GM12874 (cell line): ENCODE measurements around the gene SLIT1.

ENCODE experiments used
- TF ChIP-seq, protein P1 (sequence below): IDR thresholded peaks from 2 replicates; pipeline ENCODE4 v1.5.1; 2011; ENCODE audit warnings: low read depth, mild to moderate bottlenecking, control low read depth, low read length, moderate library complexity; ENCODE audit not compliant: insufficient read depth

Gene SLIT1

DNA sequence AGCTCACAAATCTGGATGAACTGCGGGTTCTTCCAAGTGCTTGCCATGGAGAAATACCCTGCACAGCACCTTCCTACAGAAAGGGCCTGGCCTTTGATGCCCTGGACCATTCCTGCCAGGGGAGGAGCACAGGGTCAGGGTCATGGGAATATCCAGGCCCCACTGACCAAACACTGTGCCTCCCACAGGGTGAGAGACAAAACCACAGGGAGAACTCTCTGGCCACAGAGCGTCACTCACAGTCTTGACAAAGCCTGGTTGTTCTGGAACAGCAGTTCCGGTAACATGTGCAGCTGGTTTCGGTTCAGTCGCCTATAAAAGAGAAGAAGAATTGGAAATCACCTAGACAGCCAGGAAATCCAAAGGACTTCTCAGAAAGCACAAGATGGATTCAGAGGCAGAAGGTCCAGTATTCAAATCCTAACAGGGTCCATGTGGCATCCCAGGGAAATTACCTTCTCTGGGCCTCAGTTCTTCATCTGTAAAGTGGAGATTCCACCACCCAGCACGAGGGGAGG, 28.1 kb downstream of the SLIT1 start:
- TF ChIP-seq, protein P1, sequence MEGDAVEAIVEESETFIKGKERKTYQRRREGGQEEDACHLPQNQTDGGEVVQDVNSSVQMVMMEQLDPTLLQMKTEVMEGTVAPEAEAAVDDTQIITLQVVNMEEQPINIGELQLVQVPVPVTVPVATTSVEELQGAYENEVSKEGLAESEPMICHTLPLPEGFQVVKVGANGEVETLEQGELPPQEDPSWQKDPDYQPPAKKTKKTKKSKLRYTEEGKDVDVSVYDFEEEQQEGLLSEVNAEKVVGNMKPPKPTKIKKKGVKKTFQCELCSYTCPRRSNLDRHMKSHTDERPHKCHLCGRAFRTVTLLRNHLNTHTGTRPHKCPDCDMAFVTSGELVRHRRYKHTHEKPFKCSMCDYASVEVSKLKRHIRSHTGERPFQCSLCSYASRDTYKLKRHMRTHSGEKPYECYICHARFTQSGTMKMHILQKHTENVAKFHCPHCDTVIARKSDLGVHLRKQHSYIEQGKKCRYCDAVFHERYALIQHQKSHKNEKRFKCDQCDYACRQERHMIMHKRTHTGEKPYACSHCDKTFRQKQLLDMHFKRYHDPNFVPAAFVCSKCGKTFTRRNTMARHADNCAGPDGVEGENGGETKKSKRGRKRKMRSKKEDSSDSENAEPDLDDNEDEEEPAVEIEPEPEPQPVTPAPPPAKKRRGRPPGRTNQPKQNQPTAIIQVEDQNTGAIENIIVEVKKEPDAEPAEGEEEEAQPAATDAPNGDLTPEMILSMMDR = no peak

DNA sequence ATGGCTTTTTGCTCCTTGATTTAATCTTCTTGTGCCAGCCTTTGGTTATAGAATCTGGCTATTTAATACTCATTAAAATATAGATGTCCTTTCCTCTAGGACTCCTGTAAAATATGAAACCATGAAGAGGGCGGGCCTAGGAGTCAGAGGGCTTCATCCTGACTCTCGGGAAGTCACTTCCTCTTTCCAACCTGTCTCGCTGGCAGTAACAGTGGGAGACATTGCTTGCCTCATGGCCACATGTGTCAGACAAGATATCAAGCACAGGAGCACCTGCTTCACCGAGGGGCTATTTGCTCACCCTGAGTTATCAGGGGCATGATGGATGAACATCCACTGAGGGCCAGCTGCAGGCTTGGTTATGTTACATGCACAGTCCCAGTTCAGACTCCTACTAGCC, 31.0 kb downstream of the SLIT1 start:
- TF ChIP-seq, protein P1 = no peak

DNA sequence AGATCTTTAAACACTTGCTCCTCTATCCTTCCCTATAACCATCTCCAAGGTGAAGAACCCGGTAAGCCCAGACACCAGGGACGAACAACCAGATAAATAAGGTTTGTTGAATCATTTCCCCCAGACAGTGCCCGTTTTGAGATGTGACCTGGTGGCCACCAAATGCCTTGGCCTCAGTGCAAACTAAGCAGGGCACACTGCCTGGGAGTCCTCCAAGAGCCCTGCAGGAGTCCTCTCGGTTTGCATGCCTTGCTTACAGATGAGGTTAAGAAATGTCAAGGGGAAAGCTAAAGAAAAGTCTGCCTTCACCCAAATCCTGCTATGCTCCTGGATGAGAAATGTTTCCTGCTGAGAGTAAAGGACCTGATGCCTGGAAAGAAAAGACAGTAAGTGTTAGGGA, 31.6 kb downstream of the SLIT1 start:
- TF ChIP-seq, protein P1 = no peak

DNA sequence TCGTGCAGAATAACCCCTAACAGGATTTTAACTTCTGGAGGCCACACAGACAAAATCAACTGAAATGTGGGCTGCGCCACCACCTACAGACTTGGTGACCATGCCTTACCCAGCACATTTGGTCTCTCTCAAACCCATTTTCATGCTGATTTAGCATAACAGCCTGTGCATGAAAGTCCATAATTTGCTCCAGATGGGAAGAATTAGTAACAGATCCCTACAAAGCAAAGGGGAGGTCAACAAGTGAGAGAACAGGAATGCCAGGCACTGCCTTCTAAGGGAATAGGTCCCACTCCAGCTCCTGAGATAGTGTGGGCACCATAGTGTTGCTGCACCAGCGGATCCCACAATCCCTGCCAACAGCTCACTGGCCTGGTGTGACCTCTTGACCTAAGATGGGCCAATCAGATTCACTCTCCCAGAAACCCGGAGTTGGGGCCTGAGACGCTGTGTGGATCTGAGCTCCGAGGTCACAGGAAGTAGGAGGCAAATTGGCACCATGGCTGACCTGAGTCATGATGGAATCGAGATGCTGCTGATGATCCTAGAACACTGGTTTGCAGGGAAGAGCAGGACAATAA, 32.4 kb downstream of the SLIT1 start:
- TF ChIP-seq, protein P1 = no peak

DNA sequence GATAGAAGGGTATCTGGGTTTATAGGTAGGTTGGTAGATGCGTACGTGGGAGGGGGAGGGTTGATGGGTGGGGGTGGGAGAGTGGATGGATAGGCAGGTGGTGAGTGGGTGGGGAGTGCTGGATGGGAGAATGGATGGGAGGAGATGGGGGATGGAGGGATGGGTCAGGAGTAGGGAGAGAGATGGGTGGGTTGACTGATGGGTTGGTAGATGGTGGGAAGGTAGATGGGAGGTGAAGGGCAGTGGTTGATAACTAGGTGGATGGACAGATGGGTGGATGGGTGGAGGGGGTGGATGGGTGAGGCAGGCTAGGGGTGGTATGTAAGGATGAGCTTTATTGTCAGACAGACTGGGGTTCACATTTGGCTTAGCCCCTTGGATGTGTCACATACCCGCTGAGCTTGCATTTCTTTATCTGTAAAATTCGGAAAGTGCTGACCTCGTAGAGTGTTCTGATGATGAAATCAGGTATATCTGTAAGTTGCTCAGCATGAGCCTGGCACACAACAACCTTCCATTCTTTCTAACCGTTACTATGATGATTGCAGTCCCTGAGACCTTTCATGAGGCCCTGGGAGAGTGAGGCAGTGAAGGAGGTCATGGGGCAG, 34.3 kb downstream of the SLIT1 start:
- TF ChIP-seq, protein P1 = no peak

DNA sequence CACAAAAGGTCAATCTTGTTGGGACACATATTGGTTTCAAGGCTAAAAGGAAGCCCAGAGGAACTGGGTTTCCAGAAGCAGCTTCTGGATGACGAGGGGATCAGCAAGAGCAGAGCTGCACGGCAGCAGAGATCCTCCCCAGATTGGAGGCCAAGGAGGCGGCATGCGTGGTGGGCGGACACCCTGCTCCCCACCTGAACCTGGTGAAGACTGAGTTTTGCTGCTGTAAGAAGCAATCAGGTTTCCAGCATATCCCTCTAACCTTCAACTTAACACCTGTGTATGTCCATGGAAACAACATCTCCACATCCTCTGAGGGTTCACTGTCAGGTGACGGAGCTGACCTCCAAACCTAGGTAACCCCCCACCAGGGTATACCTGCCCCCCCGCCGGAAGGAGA, 35.1 kb downstream of the SLIT1 start:
- TF ChIP-seq, protein P1 = no peak

DNA sequence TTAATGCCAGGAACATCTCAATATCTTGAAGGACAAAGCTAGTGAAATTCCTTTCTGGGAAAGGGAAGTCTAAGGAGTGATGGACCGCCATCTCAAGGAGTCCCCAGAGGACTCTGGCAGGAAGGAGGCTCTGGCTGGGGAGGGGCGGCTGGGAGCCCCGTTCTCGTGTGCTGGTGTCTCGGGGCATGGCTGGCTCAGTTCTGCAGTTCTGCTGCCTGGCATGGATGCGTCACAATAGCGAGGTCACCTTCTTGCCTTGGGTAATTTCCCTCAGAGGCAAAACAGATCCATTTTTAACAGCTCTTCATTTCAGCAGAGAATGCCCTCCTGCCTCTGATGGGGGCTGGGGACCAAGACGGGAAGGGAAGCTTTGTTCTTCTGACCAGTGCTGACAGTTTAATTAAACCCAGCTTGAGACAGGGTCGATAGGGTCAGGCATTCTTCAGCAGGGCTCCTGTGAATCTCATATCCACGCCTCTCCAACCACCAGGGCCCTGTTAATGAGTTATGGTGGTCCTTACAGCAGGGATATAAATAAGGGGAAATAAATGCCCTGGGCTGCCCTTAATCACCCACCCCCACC, 35.7 kb downstream of the SLIT1 start:
- TF ChIP-seq, protein P1 = no peak
